Esophagus muscularis mucosa (tissue), 4 donors: ENCODE results near the gene RUNX3. TPM values are rescaled to one million over a fixed set of nuclear protein-coding genes. Genes with fewer than 3 reads are reported as not detected.
"Not testable (repeated sequence)": the region's sequence is repeated elsewhere in the genome, so short reads cannot be mapped to it uniquely, and the experiment has no call there.

ENCODE experiments used
- DNase-seq: peaks from one replicate; pipeline ENCODE4 v3.0.0-alpha.2; 2017; ENCODE audit errors: extremely low spot score
- H3K27ac ChIP-seq, 4 donors: fragments of 200-600 bp; sonication (generic); replicated peaks in 1 of 4; 1 replicate in 3 of 4; 2 replicates in 1 of 4; pipeline ENCODE4 v1.5.1; 2016 to 2019; ENCODE audit warnings: mild to moderate bottlenecking in 1 of 4
- H3K27me3 ChIP-seq, 4 donors: fragments of 200-600 bp; sonication (generic); one replicate each; pipeline versions ENCODE4 v1.5.1 to v1.6.0; 2016 to 2019
- H3K36me3 ChIP-seq, 4 donors: fragments of 200-600 bp; sonication (generic); one replicate each; pipeline ENCODE4 v1.5.1; 2016 to 2019
- H3K4me1 ChIP-seq, 4 donors: fragments of 200-600 bp; sonication (generic); one replicate each; pipeline ENCODE4 v1.5.1; 2016 to 2019
- H3K4me3 ChIP-seq, 4 donors: fragments of 200-600 bp; sonication (generic); 1 replicate in 2 of 4; 2 replicates in 2 of 4; pipeline ENCODE4 v1.5.1; 2016 to 2019; ENCODE audit warnings: mild to moderate bottlenecking in 4 of 4, moderate library complexity in 1 of 4
- H3K9me3 ChIP-seq, 4 donors: fragments of 200-600 bp; sonication (generic); 1 replicate in 3 of 4; 2 replicates in 1 of 4; pipeline ENCODE4 v1.5.1; 2016 to 2019
- EP300 ChIP-seq: sonication (generic); formaldehyde crosslinking; IDR thresholded peaks from one replicate; pipeline ENCODE4 v1.6.1; 2017; ENCODE audit warnings: antibody characterized with exemption
- POLR2A ChIP-seq: fragments of 450-650 bp; IDR thresholded peaks from one replicate; pipeline ENCODE4 v1.6.1; 2017; ENCODE audit warnings: antibody characterized with exemption, moderate library complexity, mild to moderate bottlenecking, low read depth
- POLR2AphosphoS5 ChIP-seq, 2 donors: sonication (generic); formaldehyde crosslinking; IDR thresholded peaks; one replicate each; pipeline ENCODE4 v1.6.1; 2017; ENCODE audit warnings: antibody characterized with exemption in 2 of 2
- WGBS: methylation state at CpG from one replicate; pipeline ENCODE4 v1.1.5; 2018; 5-methylcytosine and 5-hydroxymethylcytosine counted together
- intact Hi-C: fragments of 100-400 bp; cut with DNase I; formaldehyde crosslinking; loops from one replicate; pipeline ENCODE4 v1.15.1; 2023
- total RNA-seq, 4 donors: library from RNA; depleted of rRNA; stranded (reverse); fragments of >200 nt; gene quantifications; one replicate each; pipeline versions ENCODE4 v1.1.0 to v1.2.1, GENCODE V29; 2016
- TF ChIP-seq, protein P1 (sequence below), 3 experiments: fragments of 200-600 bp in 2 of 3; fragments of 450-650 bp in 1 of 3; sonication (generic) in 2 of 3; IDR thresholded peaks; one replicate each; pipeline ENCODE4 v1.5.1; 2017 to 2019; ENCODE audit warnings: antibody characterized with exemption in 3 of 3, mild to moderate bottlenecking in 2 of 3, moderate library complexity in 1 of 3

RUNX3 gene
- total RNA-seq, 4 donors from 2014 or later = 0.91 to 4.4 (median 2.3) TPM

DNA sequence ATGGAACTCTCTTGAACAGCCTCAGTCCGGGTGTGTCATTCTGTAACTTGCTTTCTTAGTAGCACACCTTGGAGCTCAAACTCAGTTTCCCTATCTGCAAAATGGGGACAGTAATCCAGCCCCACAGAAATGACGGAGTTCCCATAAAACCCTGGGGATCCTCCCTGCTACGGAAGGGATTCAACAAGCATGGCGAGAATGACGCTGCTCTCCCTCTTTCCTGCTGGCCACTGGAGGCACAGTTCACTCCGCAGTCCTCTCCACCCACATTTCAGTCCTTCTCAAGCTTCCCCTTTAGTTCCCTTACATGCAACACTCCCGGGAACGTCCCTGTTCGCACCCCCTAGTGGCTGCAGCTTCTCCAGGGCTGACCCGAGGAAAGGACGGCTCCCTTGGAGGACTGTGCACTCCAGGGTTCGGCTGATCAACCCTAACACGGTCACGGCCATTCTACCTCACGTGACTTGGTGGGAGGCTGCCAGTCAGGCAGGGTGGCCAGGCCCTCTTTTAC lies 20.6 kb downstream of the RUNX3 start:
- H3K9me3 ChIP-seq = no peaks in the 10 kb centered on the region
- peaks cover 0 to 32% (median 0%) of the 10 kb centered on the region in 4 donors for H3K27me3 ChIP-seq
- no peak overlapping the region for H3K4me3 ChIP-seq
- 33% methylated on average over 15 of the region's 15 CpGs for WGBS
- H3K4me1 ChIP-seq = peaks cover 0 to 7% (median 5%) of the 10 kb centered on the region in 4 donors
- H3K27ac ChIP-seq = no peak overlapping the region
- H3K36me3 ChIP-seq = no peaks in the 10 kb centered on the region
- DNase-seq = no peak
- TF ChIP-seq POLR2AphosphoS5 (IDR thresholded peaks at IDR 0.05) (peak in 1 of 2 donors; percentile 8), POLR2A (no peak)
- TF ChIP-seq, protein P1, sequence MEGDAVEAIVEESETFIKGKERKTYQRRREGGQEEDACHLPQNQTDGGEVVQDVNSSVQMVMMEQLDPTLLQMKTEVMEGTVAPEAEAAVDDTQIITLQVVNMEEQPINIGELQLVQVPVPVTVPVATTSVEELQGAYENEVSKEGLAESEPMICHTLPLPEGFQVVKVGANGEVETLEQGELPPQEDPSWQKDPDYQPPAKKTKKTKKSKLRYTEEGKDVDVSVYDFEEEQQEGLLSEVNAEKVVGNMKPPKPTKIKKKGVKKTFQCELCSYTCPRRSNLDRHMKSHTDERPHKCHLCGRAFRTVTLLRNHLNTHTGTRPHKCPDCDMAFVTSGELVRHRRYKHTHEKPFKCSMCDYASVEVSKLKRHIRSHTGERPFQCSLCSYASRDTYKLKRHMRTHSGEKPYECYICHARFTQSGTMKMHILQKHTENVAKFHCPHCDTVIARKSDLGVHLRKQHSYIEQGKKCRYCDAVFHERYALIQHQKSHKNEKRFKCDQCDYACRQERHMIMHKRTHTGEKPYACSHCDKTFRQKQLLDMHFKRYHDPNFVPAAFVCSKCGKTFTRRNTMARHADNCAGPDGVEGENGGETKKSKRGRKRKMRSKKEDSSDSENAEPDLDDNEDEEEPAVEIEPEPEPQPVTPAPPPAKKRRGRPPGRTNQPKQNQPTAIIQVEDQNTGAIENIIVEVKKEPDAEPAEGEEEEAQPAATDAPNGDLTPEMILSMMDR (IDR thresholded peaks at IDR 0.05) = peak; percentile 11 to 30 (median 21)
- intact Hi-C loops = no loop called here

DNA sequence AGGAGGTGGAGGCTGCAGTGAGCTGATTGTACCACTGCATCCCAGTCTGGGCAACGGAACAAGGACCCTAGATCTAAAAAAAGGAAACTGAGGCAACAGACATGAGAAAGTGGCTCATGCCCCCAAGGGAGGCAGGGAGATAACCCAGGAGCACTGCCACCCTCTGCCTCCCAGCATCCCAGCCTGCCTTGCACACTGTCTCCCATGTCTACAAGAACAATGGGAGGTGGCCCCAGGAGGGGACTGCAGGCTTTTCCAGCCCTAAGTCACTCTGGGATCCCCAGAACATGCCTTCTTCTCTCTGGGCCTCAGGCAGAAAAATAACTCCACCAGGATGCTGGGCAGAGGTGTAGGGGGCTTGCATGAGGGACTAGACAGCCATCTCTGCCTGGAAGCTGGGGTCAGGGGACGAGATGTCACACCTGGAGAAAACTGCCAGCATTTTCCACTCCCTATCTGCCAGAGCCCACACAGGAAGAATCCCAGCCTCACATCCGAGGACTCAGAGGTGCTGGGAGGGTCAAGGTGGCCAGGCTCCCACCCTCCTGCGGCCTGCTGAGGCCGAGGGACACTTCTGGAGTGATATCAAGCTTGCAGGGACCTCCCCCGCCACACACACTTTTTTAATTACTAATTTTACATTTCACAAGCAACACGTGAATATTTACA lies 21.4 kb downstream of the RUNX3 start:
- 77% methylated on average over 7 of the region's 7 CpGs for WGBS
- no peak overlapping the region for H3K4me3 ChIP-seq
- DNase-seq = no peak

DNA sequence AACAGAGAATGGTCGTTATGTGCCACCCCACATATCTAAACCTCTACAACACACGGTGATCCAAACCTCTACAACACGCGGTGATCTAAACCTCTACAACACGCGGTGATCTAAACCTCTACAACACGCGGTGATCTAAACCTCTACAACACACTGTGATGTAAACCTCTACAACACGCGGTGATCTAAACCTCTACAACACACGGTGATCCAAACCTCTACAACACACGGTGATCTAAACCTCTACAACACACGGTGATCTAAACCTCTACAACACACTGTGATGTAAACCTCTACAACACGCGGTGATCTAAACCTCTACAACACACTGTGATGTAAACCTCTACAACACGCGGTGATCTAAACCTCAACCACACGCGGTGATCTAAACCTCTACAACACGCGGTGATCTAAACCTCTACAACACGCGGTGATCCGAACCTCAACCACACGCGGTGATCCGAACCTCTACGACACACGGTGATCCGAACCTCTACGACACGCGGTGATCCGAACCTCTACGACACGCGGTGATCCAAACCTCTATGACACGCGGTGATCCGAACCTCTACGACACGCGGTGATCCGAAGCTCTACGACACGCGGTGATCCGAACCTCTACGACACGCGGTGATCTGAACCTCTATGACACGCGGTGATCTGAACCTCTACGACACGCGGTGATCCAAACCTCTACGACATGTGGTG lies 22.3 kb downstream of the RUNX3 start:
- DNase-seq, intact Hi-C loops, H3K4me3 ChIP-seq, H3K9me3 ChIP-seq, H3K36me3 ChIP-seq, H3K4me1 ChIP-seq, H3K27ac ChIP-seq: not testable (repeated sequence)
- H3K27me3 ChIP-seq = peaks cover 0 to 39% (median 0%) of the 10 kb centered on the region in 4 donors
- 96% methylated on average over 57 of the region's 57 CpGs for WGBS

More for the DNA sequence above, 21.4 kb downstream of the RUNX3 start:
- Histone ChIP-seq H3K9me3 (no peaks in the 10 kb centered on the region), H3K4me1 (peaks cover 0 to under 1% (median 0%) of the 10 kb centered on the region in 4 donors), H3K36me3 (no peaks in the 10 kb centered on the region), H3K27ac (no peak overlapping the region), H3K27me3 (peaks cover 0 to 32% (median 0%) of the 10 kb centered on the region in 4 donors)
- no peak for TF ChIP-seq EP300
- no peak for TF ChIP-seq POLR2A
- TF ChIP-seq, protein P1 (IDR thresholded peaks at IDR 0.05) = no peak
- TF ChIP-seq POLR2AphosphoS5 (IDR thresholded peaks at IDR 0.05) = no peak
- intact Hi-C loops = no loop called here

DNA sequence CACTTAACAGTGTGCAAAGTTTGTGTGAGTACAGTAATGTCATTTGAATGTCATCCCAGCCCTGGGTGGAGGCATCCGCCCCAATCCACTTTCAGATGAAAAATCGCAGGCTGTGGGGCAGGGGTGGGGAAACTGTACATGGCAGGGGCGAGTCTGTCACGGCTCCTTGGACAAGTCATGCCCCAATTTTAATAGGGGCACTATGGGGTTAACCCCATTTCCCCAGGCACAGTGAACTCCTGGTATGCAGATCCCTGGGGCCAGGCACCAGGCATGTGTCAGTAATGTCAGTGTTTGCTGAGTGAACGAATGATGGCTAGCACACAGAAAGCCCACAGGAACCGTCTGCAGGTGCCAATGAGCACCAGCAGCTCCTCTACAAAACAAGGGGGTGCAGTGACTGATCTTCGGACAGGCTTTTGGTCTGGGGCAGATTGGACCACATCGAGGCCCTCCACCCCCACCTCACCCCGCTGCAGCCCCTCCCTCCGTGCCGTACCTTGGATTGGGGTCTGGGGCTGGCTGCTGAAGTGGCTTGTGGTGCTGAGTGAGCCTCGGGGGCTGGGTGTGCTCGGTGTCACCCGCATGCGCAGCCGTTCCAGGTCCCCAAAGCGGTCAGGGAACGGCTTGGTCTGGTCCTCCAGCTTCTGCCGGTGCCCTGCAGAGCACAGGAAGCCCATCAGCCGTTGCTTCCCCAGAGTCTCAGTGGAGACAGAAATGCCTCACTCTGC lies 23.2 kb downstream of the RUNX3 start:
- intact Hi-C loops = no loop called here
- Histone ChIP-seq H3K9me3 (no peaks in the 10 kb centered on the region), H3K36me3 (no peaks in the 10 kb centered on the region), H3K27ac (no peak overlapping the region), H3K4me3 (no peak overlapping the region), H3K4me1 (no peaks in the 10 kb centered on the region), H3K27me3 (peaks cover 0 to 47% (median 0%) of the 10 kb centered on the region in 4 donors)
- WGBS = 94% methylated on average over 9 of the region's 20 CpGs
- no peak for DNase-seq
- TF ChIP-seq, protein P1 (IDR thresholded peaks at IDR 0.05) = no peak
- TF ChIP-seq POLR2A = no peak
